PC-9 (cell line): Measurements from ENCODE around the gene PPM1F. TPM values are rescaled to one million over a fixed set of nuclear protein-coding genes. Genes with fewer than 3 reads are reported as not detected.
A peak's percentile ranks its signal among the peaks of the same experiment; 100 is the strongest.

Experiments
- BruUV-seq: library from RNA; stranded (reverse); fragments of 400-500 nt; replicated peaks from 2 replicates; lab custom pipeline; 2021; lab: Mats Ljungman, UMichigan
- CTCF ChIA-PET: fragments of 300-600 bp; sonication (Branson Sonifier 250); formaldehyde crosslinking; loops from one replicate; lab custom pipeline; 2022; ENCODE audit warnings: antibody characterized with exemption; lab: Charles Lee
- POLR2A ChIA-PET: fragments of 300-600 bp; sonication (Branson Sonifier 250); formaldehyde crosslinking; loops from one replicate; lab custom pipeline; 2022; ENCODE audit warnings: antibody characterized with exemption; ENCODE audit not compliant: unreplicated experiment; lab: Charles Lee
- DNase-seq, 2 experiments: peaks; one replicate each; pipeline versions ENCODE4 v3.0.0 to v3.0.0-alpha.2; 2015 to 2022; ENCODE audit warnings: mixed read lengths in 1 of 2
- H2AFZ ChIP-seq: fragments of 200-600 bp; sonication (generic); 2 replicates; pipeline ENCODE4 v1.8.1; 2017; ENCODE audit warnings: antibody characterized with exemption
- H3F3A ChIP-seq: fragments of 200-600 bp; sonication (generic); 2 replicates; pipeline ENCODE4 v1.8.1; 2017; ENCODE audit warnings: antibody characterized with exemption, mild to moderate bottlenecking, low read depth; ENCODE audit not compliant: insufficient read depth
- H3K27ac ChIP-seq: fragments of 200-600 bp; sonication (generic); 2 replicates; pipeline ENCODE4 v1.6.1; 2016; ENCODE audit warnings: mixed run types
- H3K27me3 ChIP-seq: fragments of 200-600 bp; sonication (generic); 2 replicates; pipeline ENCODE4 v1.6.1; 2016; ENCODE audit warnings: low read depth, mixed run types; ENCODE audit not compliant: insufficient read depth
- H3K36me3 ChIP-seq: fragments of 200-600 bp; sonication (generic); 2 replicates; pipeline ENCODE4 v1.6.1; 2016; ENCODE audit warnings: low read depth, mixed run types
- H3K4me1 ChIP-seq: fragments of 200-600 bp; sonication (generic); replicated peaks from 2 replicates; pipeline ENCODE4 v1.6.1; 2016; ENCODE audit warnings: mixed run types; ENCODE audit not compliant: insufficient read depth
- H3K4me2 ChIP-seq: fragments of 200-600 bp; sonication (generic); 2 replicates; pipeline ENCODE4 v1.6.1; 2017; ENCODE audit warnings: mixed run types
- H3K4me3 ChIP-seq: fragments of 200-600 bp; sonication (generic); 2 replicates; pipeline ENCODE4 v1.6.1; 2016; ENCODE audit warnings: mixed run types
- H3K79me2 ChIP-seq: fragments of 200-600 bp; sonication (generic); 2 replicates; pipeline ENCODE4 v1.6.1; 2017; ENCODE audit warnings: low read depth, mixed run types
- H3K9me2 ChIP-seq: fragments of 200-600 bp; sonication (generic); 2 replicates; pipeline ENCODE4 v1.8.1; 2017; ENCODE audit warnings: mild to moderate bottlenecking; ENCODE audit not compliant: insufficient read depth
- H3K9me3 ChIP-seq: fragments of 200-600 bp; sonication (generic); 2 replicates; pipeline ENCODE4 v1.8.1; 2016; ENCODE audit warnings: low read depth; ENCODE audit not compliant: insufficient read depth
- H4K20me1 ChIP-seq: fragments of 200-600 bp; sonication (generic); 2 replicates; pipeline ENCODE4 v1.8.1; 2017; ENCODE audit not compliant: insufficient read depth
- CTCF ChIP-seq: fragments of 200-600 bp; sonication (generic); conservative IDR thresholded peaks from 2 replicates; pipeline ENCODE4 v1.6.1; 2017; ENCODE audit warnings: mixed run types, antibody characterized with exemption, mild to moderate bottlenecking, moderate library complexity
- EZH2 ChIP-seq: fragments of 200-600 bp; sonication (generic); IDR thresholded peaks from 2 replicates; pipeline ENCODE4 v1.8.0; 2017; ENCODE audit warnings: antibody characterized with exemption, low read depth
- intact Hi-C: fragments of 100-400 bp; cut with micrococcal nuclease; formaldehyde crosslinking; loops from one replicate; pipeline ENCODE4 v1.10.0; 2022; ENCODE audit not compliant: unreplicated experiment
- total RNA-seq: library from RNA; stranded (reverse); gene quantifications from 2 replicates; pipeline ENCODE4 v1.2.3, GENCODE V29; 2021

PPM1F gene
- total RNA-seq, 1 experiment from 2014 or later, result 20.6 TPM

- no peak for DNase-seq
- Histone ChIP-seq H2AFZ (no peak overlapping the region), H3K36me3 (no peaks in the 10 kb centered on the region), H3K9me2 (no peaks in the 10 kb centered on the region), H3K9me3 (no peaks in the 10 kb centered on the region), H3K27ac (no peak overlapping the region), H3K27me3 (no peaks in the 10 kb centered on the region), H4K20me1 (no peaks in the 10 kb centered on the region), H3K4me1 (no peaks in the 10 kb centered on the region), H3F3A (no peaks in the 10 kb centered on the region), H3K4me2 (no peak overlapping the region), H3K4me3 (no peak overlapping the region), H3K79me2 (no peaks in the 10 kb centered on the region)
- ChIA-PET CTCF (no interaction called here), POLR2A (no interaction called here)
- intact Hi-C loops, result no loop called here
- BruUV-seq, result no TSS peak
- no peak for TF ChIP-seq CTCF
- TF ChIP-seq EZH2, result no peak
Observed at GRCh38 chr22:21958360-21959273, 6.0 kb upstream of the PPM1F start.

GRCh38 chr22:21951931-21952465 is 650 bp downstream of the PPM1F start:
- Histone ChIP-seq H3K4me1 (peaks cover 12% of the 10 kb centered on the region), H3K27ac (no peak overlapping the region), H3K79me2 (0 out of 2 replicates have a peak, but pooled peaks cover 11% of the 10 kb centered on the region), H3K27me3 (no peaks in the 10 kb centered on the region), H4K20me1 (no peaks in the 10 kb centered on the region), H3K4me2 (peak overlapping the region; percentile 82), H3K4me3 (peak overlapping the region; percentile 60), H3F3A (peaks cover 11% of the 10 kb centered on the region; the same call in 1 of the 2 replicates), H3K9me3 (no peaks in the 10 kb centered on the region), H3K36me3 (no peaks in the 10 kb centered on the region), H3K9me2 (no peaks in the 10 kb centered on the region), H2AFZ (peak overlapping the region; percentile 76; the same call in 1 of the 2 replicates)
- POLR2A ChIA-PET, result no interaction called here
- CTCF ChIA-PET, result interaction anchor here (0.6 to 0.7 kb wide), 4 partner anchors 14 to 266 kb away, joined by 3 to 6 read pairs (median 4); no protein-coding TSS in a partner anchor
- intact Hi-C loops, result loop anchor here (2.0 kb wide), 2 partner anchors 13 to 239 kb away; no protein-coding TSS in a partner anchor
- no peak for TF ChIP-seq EZH2
- no peak for TF ChIP-seq CTCF
- BruUV-seq, result no TSS peak
- peak; percentile 53 to 54 for DNase-seq

- H3K9me2 ChIP-seq, result no peaks in the 10 kb centered on the region
- H3K36me3 ChIP-seq, result no peaks in the 10 kb centered on the region
- no peak overlapping the region for H3K4me2 ChIP-seq
- no peak for TF ChIP-seq EZH2
- TF ChIP-seq CTCF, result no peak
- H3K9me3 ChIP-seq, result no peaks in the 10 kb centered on the region
- no peak for DNase-seq
- intact Hi-C loops, result no loop called here
- H4K20me1 ChIP-seq, result no peaks in the 10 kb centered on the region
- no peak overlapping the region for H2AFZ ChIP-seq
- H3K79me2 ChIP-seq, result 0 out of 2 replicates have a peak, but pooled peaks cover 11% of the 10 kb centered on the region
- H3K27ac ChIP-seq, result no peak overlapping the region
- ChIA-PET POLR2A (no interaction called here), CTCF (interaction anchor here (0.7 kb wide), 1 partner anchor 9 kb away, joined by 3 read pairs; no protein-coding TSS in a partner anchor)
- peaks cover 12% of the 10 kb centered on the region for H3K4me1 ChIP-seq
- BruUV-seq, result no TSS peak
- peaks cover 11% of the 10 kb centered on the region; the same call in 1 of the 2 replicates for H3F3A ChIP-seq
- H3K27me3 ChIP-seq, result no peaks in the 10 kb centered on the region
- H3K4me3 ChIP-seq, result no peak overlapping the region
Observed at GRCh38 chr22:21951062-21951461, 1.6 kb downstream of the PPM1F start.
